Measurements from ENCODE around the gene LYAR. TPM values are rescaled to one million over a fixed set of nuclear protein-coding genes. Genes with fewer than 3 reads are reported as not detected.

The LYAR gene
- total and polyA plus RNA-seq, 2 of the 13 experiments (the other 11 are each of a cell fraction or from before 2014, with no cell fraction given): 7.8 to 94.2 TPM

- TF ChIP-seq ZNF646 (CRISPR knock-in tag; IDR thresholded peaks at IDR 0.05) (no peak), HCFC1 (IDR thresholded peaks at IDR 0.05; ENCODE audit: low read depth, low read length) (no peak), BCL3 (CRISPR knock-in tag; IDR thresholded peaks at IDR 0.05) (no peak), SOX6 (IDR thresholded peaks at IDR 0.05) (no peak), SOX6 (CRISPR knock-in tag; IDR thresholded peaks at IDR 0.05) (peak; percentile 99), SATB2 (CRISPR knock-in tag; IDR thresholded peaks at IDR 0.05) (0 out of 2 replicates have a peak, but pooled peaks have one; percentile 48), ZNF546 (CRISPR knock-in tag; conservative IDR thresholded peaks at IDR 0.05) (no peak), RXRB (CRISPR knock-in tag; IDR thresholded peaks at IDR 0.05; ENCODE audit: borderline replicate concordance) (peak; percentile 98), SP5 (CRISPR knock-in tag; IDR thresholded peaks at IDR 0.05; ENCODE audit: borderline replicate concordance, low read depth) (peak; percentile 80), TSC22D2 (CRISPR knock-in tag; IDR thresholded peaks at IDR 0.05; ENCODE audit: borderline replicate concordance) (0 out of 2 replicates have a peak, but pooled peaks have one; percentile 40), HBP1 (CRISPR knock-in tag; IDR thresholded peaks at IDR 0.05; ENCODE audit: low read depth) (0 out of 2 replicates have a peak, but pooled peaks have one; percentile 46), ZNF709 (CRISPR knock-in tag; IDR thresholded peaks at IDR 0.05) (no peak), ZBTB7B (CRISPR knock-in tag; IDR thresholded peaks at IDR 0.05) (peak; percentile 79), ADNP (CRISPR knock-in tag; IDR thresholded peaks at IDR 0.05) (no peak), IKZF5 (CRISPR knock-in tag; IDR thresholded peaks at IDR 0.05) (peak; percentile 79; the same call in 1 of the 2 replicates), ATM (IDR thresholded peaks at IDR 0.05; ENCODE audit: borderline replicate concordance) (no peak), SOX13 (IDR thresholded peaks at IDR 0.05) (peak; percentile 93), SOX13 (CRISPR knock-in tag; conservative IDR thresholded peaks at IDR 0.05 in 1 of 2, IDR thresholded peaks at IDR 0.05 in 1 of 2) (peak in 1 of 2 experiments; percentile 99; a peak in 2 of 4 replicates), ZNF350 (CRISPR knock-in tag; IDR thresholded peaks at IDR 0.05; ENCODE audit: borderline replicate concordance, low read depth) (0 out of 2 replicates have a peak, but pooled peaks have one; percentile 31), ZNF772 (CRISPR knock-in tag; IDR thresholded peaks at IDR 0.05) (no peak), ARNTL (CRISPR knock-in tag; IDR thresholded peaks at IDR 0.05) (no peak; the same call in 1 of the 2 replicates)
These were observed 30.4 kb downstream of the LYAR start (continued) for GRCh38 chr4:4259484-4260100.

Data from HepG2 (cell line).